Measurements from ENCODE around the gene CASK.
A peak's percentile ranks its signal among the peaks of the same experiment; 100 is the strongest.

CASK gene

GRCh38 chrX:41923211-41923977, at the start of gene CASK:
Gene CASK (minus strand): TSS chrX:41923554. CDS start chrX:41922988, 566 bp downstream.
- DNase-seq (ENCODE audit: low read depth), result peak; percentile 65

GRCh38 chrX:41971346-41971745, 48.0 kb upstream of the CASK start:
- DNase-seq (ENCODE audit: low read depth), result no peak

- DNase-seq (ENCODE audit: low read depth), result no peak
Measured at GRCh38 chrX:41970419-41970818, 47.1 kb upstream of the CASK start.

GRCh38 chrX:41963348-41963747, 40.0 kb upstream of the CASK start:
- no peak for DNase-seq (ENCODE audit: low read depth)

GRCh38 chrX:41960142-41960541, 36.8 kb upstream of the CASK start:
- DNase-seq (ENCODE audit: low read depth), result no peak

GRCh38 chrX:41958861-41959260, 35.5 kb upstream of the CASK start:
- no peak for DNase-seq (ENCODE audit: low read depth)

GRCh38 chrX:41956027-41956426, 32.7 kb upstream of the CASK start:
- no peak for DNase-seq (ENCODE audit: low read depth)

- no peak for DNase-seq (ENCODE audit: low read depth)
Measured at GRCh38 chrX:41952102-41952501, 28.7 kb upstream of the CASK start.

GRCh38 chrX:41946989-41947612, 23.7 kb upstream of the CASK start:
- no peak for DNase-seq (ENCODE audit: low read depth)

- DNase-seq (ENCODE audit: low read depth), result no peak
Measured at GRCh38 chrX:41946235-41946634, 22.9 kb upstream of the CASK start.

GRCh38 chrX:41935832-41936231, 12.5 kb upstream of the CASK start:
- no peak for DNase-seq (ENCODE audit: low read depth)

- DNase-seq (ENCODE audit: low read depth), result no peak
Measured at GRCh38 chrX:41933546-41933945, 10.2 kb upstream of the CASK start.

GRCh38 chrX:41932885-41933284, 9.5 kb upstream of the CASK start:
- DNase-seq (ENCODE audit: low read depth), result no peak

- no peak for DNase-seq (ENCODE audit: low read depth)
Measured at GRCh38 chrX:41931591-41931990, 8.2 kb upstream of the CASK start.

GRCh38 chrX:41923978-41924683, 777 bp upstream of the CASK start:
- no peak for DNase-seq (ENCODE audit: low read depth)

GRCh38 chrX:41922431-41923151, 763 bp downstream of the CASK start:
- no peak for DNase-seq (ENCODE audit: low read depth)

GRCh38 chrX:41921492-41922430, 1.6 kb downstream of the CASK start:
- no peak for DNase-seq (ENCODE audit: low read depth)

GRCh38 chrX:41919870-41920269, 3.5 kb downstream of the CASK start:
- no peak for DNase-seq (ENCODE audit: low read depth)

GRCh38 chrX:41917517-41917916, 5.8 kb downstream of the CASK start:
- DNase-seq (ENCODE audit: low read depth), result no peak

GRCh38 chrX:41913476-41913875, 9.9 kb downstream of the CASK start:
- no peak for DNase-seq (ENCODE audit: low read depth)

- DNase-seq (ENCODE audit: low read depth), result no peak
Measured at GRCh38 chrX:41912923-41913322, 10.4 kb downstream of the CASK start.
